ENCODE measurements around the gene FOXM1.
"Not testable (repeated sequence)": the region's sequence is repeated elsewhere in the genome, so short reads cannot be mapped to it uniquely, and the experiment has no call there.

The FOXM1 gene

GRCh38 chr12:2864198-2864597, 12.8 kb downstream of the FOXM1 start:
- H3K4me3 ChIP-seq (ENCODE audit: low read depth, low read length): no peak overlapping the region
- no peak for DNase-seq (ENCODE audit: low read depth)
- no peak for TF ChIP-seq CTCF (IDR thresholded peaks at IDR 0.05; ENCODE audit: low read depth, low read length, missing control alignments)
- in situ Hi-C loops (cut with HindIII; ENCODE audit: low sequenced_read_pairs): no loop called here

GRCh38 chr12:2863402-2863801, 13.6 kb downstream of the FOXM1 start:
- in situ Hi-C loops (cut with HindIII; ENCODE audit: low sequenced_read_pairs); H3K4me3 ChIP-seq (ENCODE audit: low read depth, low read length); DNase-seq (ENCODE audit: low read depth): not testable (repeated sequence)

- TF ChIP-seq CTCF (IDR thresholded peaks at IDR 0.05; ENCODE audit: low read depth, low read length, missing control alignments): no peak
- in situ Hi-C loops (cut with HindIII; ENCODE audit: low sequenced_read_pairs): no loop called here
- H3K4me3 ChIP-seq (ENCODE audit: low read depth, low read length): no peak overlapping the region
- DNase-seq (ENCODE audit: low read depth): no peak
Observed at GRCh38 chr12:2862876-2863275, 14.1 kb downstream of the FOXM1 start.

- no peak for DNase-seq (ENCODE audit: low read depth)
- TF ChIP-seq CTCF (IDR thresholded peaks at IDR 0.05; ENCODE audit: low read depth, low read length, missing control alignments): no peak
- H3K4me3 ChIP-seq (ENCODE audit: low read depth, low read length): no peak overlapping the region
- in situ Hi-C loops (cut with HindIII; ENCODE audit: low sequenced_read_pairs): no loop called here
Observed at GRCh38 chr12:2860170-2860569, 16.8 kb downstream of the FOXM1 start.

GRCh38 chr12:2858944-2859421, 18.0 kb downstream of the FOXM1 start:
- no peak for TF ChIP-seq CTCF (IDR thresholded peaks at IDR 0.05; ENCODE audit: low read depth, low read length, missing control alignments)
- DNase-seq (ENCODE audit: low read depth): no peak
- in situ Hi-C loops (cut with HindIII; ENCODE audit: low sequenced_read_pairs): no loop called here
- no peak overlapping the region for H3K4me3 ChIP-seq (ENCODE audit: low read depth, low read length)

GRCh38 chr12:2858334-2858733, 18.6 kb downstream of the FOXM1 start:
- in situ Hi-C loops (cut with HindIII; ENCODE audit: low sequenced_read_pairs): no loop called here
- TF ChIP-seq CTCF (IDR thresholded peaks at IDR 0.05; ENCODE audit: low read depth, low read length, missing control alignments): no peak
- DNase-seq (ENCODE audit: low read depth): no peak
- no peak overlapping the region for H3K4me3 ChIP-seq (ENCODE audit: low read depth, low read length)

- in situ Hi-C loops (cut with HindIII; ENCODE audit: low sequenced_read_pairs): no loop called here
- DNase-seq (ENCODE audit: low read depth): no peak
- H3K4me3 ChIP-seq (ENCODE audit: low read depth, low read length): no peak overlapping the region
- TF ChIP-seq CTCF (IDR thresholded peaks at IDR 0.05; ENCODE audit: low read depth, low read length, missing control alignments): no peak
Observed at GRCh38 chr12:2857576-2857975, 19.4 kb downstream of the FOXM1 start.
